Neural cell (in vitro differentiated cells): ENCODE measurements around the gene CCNQ.

Experiments
- MXI1 ChIP-seq: fragments of 450-650 bp; conservative IDR thresholded peaks from 2 replicates; pipeline ENCODE4 v1.6.1; 2014; ENCODE audit warnings: antibody characterized with exemption, mild to moderate bottlenecking; ENCODE audit not compliant: poor library complexity, severe bottlenecking
- TF ChIP-seq, protein P1 (sequence below): fragments of 450-650 bp; IDR thresholded peaks from 2 replicates; pipeline ENCODE4 v1.5.1; 2014; ENCODE audit warnings: antibody characterized with exemption, mild to moderate bottlenecking, moderate library complexity; ENCODE audit not compliant: poor library complexity, severe bottlenecking

DNA sequence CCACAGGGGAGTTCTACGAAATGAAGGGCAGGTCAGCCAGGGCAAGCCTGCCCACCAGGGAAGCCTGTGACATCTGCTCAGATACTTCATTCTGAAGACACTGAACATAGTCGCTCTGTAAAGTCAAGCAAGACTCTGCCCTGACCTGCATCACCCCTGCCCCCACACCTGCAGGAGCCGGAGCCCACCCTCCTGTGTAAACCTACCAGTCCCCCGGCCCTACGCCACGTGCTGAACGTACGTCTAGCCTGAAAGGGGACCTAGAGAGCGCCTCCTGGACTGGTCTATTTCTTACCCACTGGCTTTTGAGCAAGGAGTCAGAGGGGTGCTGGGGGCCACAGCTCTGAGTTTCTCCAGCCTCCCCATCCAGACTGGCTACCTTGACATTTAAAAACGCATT, 11.6 kb downstream of the CCNQ start:
- no peak for TF ChIP-seq MXI1
- TF ChIP-seq, protein P1, sequence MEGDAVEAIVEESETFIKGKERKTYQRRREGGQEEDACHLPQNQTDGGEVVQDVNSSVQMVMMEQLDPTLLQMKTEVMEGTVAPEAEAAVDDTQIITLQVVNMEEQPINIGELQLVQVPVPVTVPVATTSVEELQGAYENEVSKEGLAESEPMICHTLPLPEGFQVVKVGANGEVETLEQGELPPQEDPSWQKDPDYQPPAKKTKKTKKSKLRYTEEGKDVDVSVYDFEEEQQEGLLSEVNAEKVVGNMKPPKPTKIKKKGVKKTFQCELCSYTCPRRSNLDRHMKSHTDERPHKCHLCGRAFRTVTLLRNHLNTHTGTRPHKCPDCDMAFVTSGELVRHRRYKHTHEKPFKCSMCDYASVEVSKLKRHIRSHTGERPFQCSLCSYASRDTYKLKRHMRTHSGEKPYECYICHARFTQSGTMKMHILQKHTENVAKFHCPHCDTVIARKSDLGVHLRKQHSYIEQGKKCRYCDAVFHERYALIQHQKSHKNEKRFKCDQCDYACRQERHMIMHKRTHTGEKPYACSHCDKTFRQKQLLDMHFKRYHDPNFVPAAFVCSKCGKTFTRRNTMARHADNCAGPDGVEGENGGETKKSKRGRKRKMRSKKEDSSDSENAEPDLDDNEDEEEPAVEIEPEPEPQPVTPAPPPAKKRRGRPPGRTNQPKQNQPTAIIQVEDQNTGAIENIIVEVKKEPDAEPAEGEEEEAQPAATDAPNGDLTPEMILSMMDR = no peak
